ENCODE data around the gene ZSCAN32. TPM values are rescaled to one million over a fixed set of nuclear protein-coding genes. Genes with fewer than 3 reads are reported as not detected.

The ZSCAN32 gene
- total and polyA plus RNA-seq, 2 of the 8 experiments (the other 6 are each of a cell fraction or from before 2014, with no cell fraction given), result 13.4 to 22.0 TPM

DNA sequence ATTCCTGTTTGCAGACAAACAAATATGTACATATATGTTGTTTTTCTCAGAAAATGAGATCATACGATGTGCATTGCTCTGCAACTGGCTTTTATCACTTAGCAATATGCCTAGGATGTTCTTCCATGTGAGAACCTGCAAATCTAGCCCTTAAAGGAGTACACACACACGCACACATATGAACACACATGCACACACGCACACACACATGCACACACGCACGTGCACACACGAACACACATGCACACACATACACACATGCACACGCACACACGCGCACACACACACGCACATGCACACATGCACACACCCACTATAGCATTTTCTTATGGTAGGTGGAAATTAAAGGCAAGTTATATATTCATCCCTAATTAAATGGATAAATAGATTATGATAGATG, 53.2 kb downstream of the ZSCAN32 start (continued):
- TF ChIP-seq KDM1A (IDR thresholded peaks at IDR 0.05; ENCODE audit: borderline replicate concordance, low read length) (no peak), RXRA (IDR thresholded peaks at IDR 0.05; ENCODE audit: insufficient read depth, low read depth, low read length) (no peak), SP1 (IDR thresholded peaks at IDR 0.05; ENCODE audit: low read depth, low read length) (no peak), RBBP5 (IDR thresholded peaks at IDR 0.05; ENCODE audit: borderline replicate concordance, low read depth, low read length) (no peak), RAD21 (IDR thresholded peaks at IDR 0.05 in 1 of 2, conservative IDR thresholded peaks at IDR 0.05 in 1 of 2; ENCODE audit: low read depth in 2 of 2, low read length in 2 of 2) (no peak), CBX5 (IDR thresholded peaks at IDR 0.05; ENCODE audit: low read depth, low read length) (no peak)
- TF ChIP-seq, protein P1, sequence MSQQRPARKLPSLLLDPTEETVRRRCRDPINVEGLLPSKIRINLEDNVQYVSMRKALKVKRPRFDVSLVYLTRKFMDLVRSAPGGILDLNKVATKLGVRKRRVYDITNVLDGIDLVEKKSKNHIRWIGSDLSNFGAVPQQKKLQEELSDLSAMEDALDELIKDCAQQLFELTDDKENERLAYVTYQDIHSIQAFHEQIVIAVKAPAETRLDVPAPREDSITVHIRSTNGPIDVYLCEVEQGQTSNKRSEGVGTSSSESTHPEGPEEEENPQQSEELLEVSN (IDR thresholded peaks at IDR 0.05), result no peak

Data from H1 (cell line).